Measurements from ENCODE around the gene AHCYL2.

The AHCYL2 gene

GRCh38 chr7:129308047-129308446 is 83.2 kb downstream of the AHCYL2 start:
- no peak overlapping the region for H3K9ac ChIP-seq (ENCODE audit: low read depth in 1 of 2, low read length in 2 of 2)

GRCh38 chr7:129311429-129311828 is 86.6 kb downstream of the AHCYL2 start:
- Histone ChIP-seq H3K36me3 (ENCODE audit: control insufficient read depth in 1 of 2, insufficient read depth in 2 of 2, low read length in 2 of 2) (no peaks in the 10 kb centered on the region), H3K9me3 (ENCODE audit: control insufficient read depth in 1 of 2, low read length in 2 of 2) (no peaks in the 10 kb centered on the region), H3K4me1 (ENCODE audit: control insufficient read depth in 1 of 2, insufficient read depth in 2 of 2, low read length in 2 of 2) (no peaks in the 10 kb centered on the region), H3K27ac (ENCODE audit: low read depth, low read length) (no peak overlapping the region), H3K27me3 (ENCODE audit: control insufficient read depth in 1 of 2, insufficient read depth in 2 of 2, low read length in 2 of 2) (no peaks in the 10 kb centered on the region), H3K4me3 (ENCODE audit: low read depth in 1 of 2, low read length in 2 of 2) (no peak overlapping the region), H3K9ac (ENCODE audit: low read depth in 1 of 2, low read length in 2 of 2) (no peak overlapping the region)

More at GRCh38 chr7:129308047-129308446, 83.2 kb downstream of the AHCYL2 start:
- H3K36me3 ChIP-seq (ENCODE audit: control insufficient read depth in 1 of 2, insufficient read depth in 2 of 2, low read length in 2 of 2), result no peaks in the 10 kb centered on the region
- H3K9me3 ChIP-seq (ENCODE audit: control insufficient read depth in 1 of 2, low read length in 2 of 2), result no peaks in the 10 kb centered on the region
- H3K4me1 ChIP-seq (ENCODE audit: control insufficient read depth in 1 of 2, insufficient read depth in 2 of 2, low read length in 2 of 2), result no peaks in the 10 kb centered on the region
- H3K27me3 ChIP-seq (ENCODE audit: control insufficient read depth in 1 of 2, insufficient read depth in 2 of 2, low read length in 2 of 2), result no peaks in the 10 kb centered on the region
- H3K4me3 ChIP-seq (ENCODE audit: low read depth in 1 of 2, low read length in 2 of 2), result no peak overlapping the region
- no peak overlapping the region for H3K27ac ChIP-seq (ENCODE audit: low read depth, low read length)

GRCh38 chr7:129313282-129313681 is 88.5 kb downstream of the AHCYL2 start:
- H3K27ac ChIP-seq (ENCODE audit: low read depth, low read length), result no peak overlapping the region
- no peaks in the 10 kb centered on the region for H3K4me1 ChIP-seq (ENCODE audit: control insufficient read depth in 1 of 2, insufficient read depth in 2 of 2, low read length in 2 of 2)
- no peaks in the 10 kb centered on the region for H3K9me3 ChIP-seq (ENCODE audit: control insufficient read depth in 1 of 2, low read length in 2 of 2)

GRCh38 chr7:129315960-129316359 is 91.1 kb downstream of the AHCYL2 start:
- Histone ChIP-seq H3K36me3 (ENCODE audit: control insufficient read depth in 1 of 2, insufficient read depth in 2 of 2, low read length in 2 of 2) (no peaks in the 10 kb centered on the region), H3K27ac (ENCODE audit: low read depth, low read length) (no peak overlapping the region), H3K27me3 (ENCODE audit: control insufficient read depth in 1 of 2, insufficient read depth in 2 of 2, low read length in 2 of 2) (no peaks in the 10 kb centered on the region), H3K4me3 (ENCODE audit: low read depth in 1 of 2, low read length in 2 of 2) (no peak overlapping the region), H3K9me3 (ENCODE audit: control insufficient read depth in 1 of 2, low read length in 2 of 2) (no peaks in the 10 kb centered on the region), H3K9ac (ENCODE audit: low read depth in 1 of 2, low read length in 2 of 2) (no peak overlapping the region), H3K4me1 (ENCODE audit: control insufficient read depth in 1 of 2, insufficient read depth in 2 of 2, low read length in 2 of 2) (no peaks in the 10 kb centered on the region)

More at GRCh38 chr7:129313282-129313681, 88.5 kb downstream of the AHCYL2 start:
- H3K27me3 ChIP-seq (ENCODE audit: control insufficient read depth in 1 of 2, insufficient read depth in 2 of 2, low read length in 2 of 2), result no peaks in the 10 kb centered on the region
- no peak overlapping the region for H3K4me3 ChIP-seq (ENCODE audit: low read depth in 1 of 2, low read length in 2 of 2)
- H3K9ac ChIP-seq (ENCODE audit: low read depth in 1 of 2, low read length in 2 of 2), result no peak overlapping the region
- no peaks in the 10 kb centered on the region for H3K36me3 ChIP-seq (ENCODE audit: control insufficient read depth in 1 of 2, insufficient read depth in 2 of 2, low read length in 2 of 2)

GRCh38 chr7:129317450-129317849 is 92.6 kb downstream of the AHCYL2 start:
- Histone ChIP-seq H3K27ac (ENCODE audit: low read depth, low read length) (no peak overlapping the region), H3K4me1 (ENCODE audit: control insufficient read depth in 1 of 2, insufficient read depth in 2 of 2, low read length in 2 of 2) (no peaks in the 10 kb centered on the region)

GRCh38 chr7:129327076-129327475 is 102.2 kb downstream of the AHCYL2 start:
- Histone ChIP-seq H3K4me3 (ENCODE audit: low read depth in 1 of 2, low read length in 2 of 2) (no peak overlapping the region), H3K9me3 (ENCODE audit: control insufficient read depth in 1 of 2, low read length in 2 of 2) (no peaks in the 10 kb centered on the region), H3K36me3 (ENCODE audit: control insufficient read depth in 1 of 2, insufficient read depth in 2 of 2, low read length in 2 of 2) (no peaks in the 10 kb centered on the region), H3K27ac (ENCODE audit: low read depth, low read length) (no peak overlapping the region), H3K4me1 (ENCODE audit: control insufficient read depth in 1 of 2, insufficient read depth in 2 of 2, low read length in 2 of 2) (no peaks in the 10 kb centered on the region), H3K9ac (ENCODE audit: low read depth in 1 of 2, low read length in 2 of 2) (no peak overlapping the region), H3K27me3 (ENCODE audit: control insufficient read depth in 1 of 2, insufficient read depth in 2 of 2, low read length in 2 of 2) (no peaks in the 10 kb centered on the region)

More at GRCh38 chr7:129317450-129317849, 92.6 kb downstream of the AHCYL2 start:
- Histone ChIP-seq H3K27me3 (ENCODE audit: control insufficient read depth in 1 of 2, insufficient read depth in 2 of 2, low read length in 2 of 2) (no peaks in the 10 kb centered on the region), H3K9ac (ENCODE audit: low read depth in 1 of 2, low read length in 2 of 2) (no peak overlapping the region), H3K36me3 (ENCODE audit: control insufficient read depth in 1 of 2, insufficient read depth in 2 of 2, low read length in 2 of 2) (no peaks in the 10 kb centered on the region), H3K4me3 (ENCODE audit: low read depth in 1 of 2, low read length in 2 of 2) (no peak overlapping the region), H3K9me3 (ENCODE audit: control insufficient read depth in 1 of 2, low read length in 2 of 2) (no peaks in the 10 kb centered on the region)

- H3K4me3 ChIP-seq (ENCODE audit: low read depth in 1 of 2, low read length in 2 of 2), result no peak overlapping the region
These were observed 107.6 kb downstream of the AHCYL2 start for GRCh38 chr7:129332254-129333035.

GRCh38 chr7:129334473-129334872 is 109.6 kb downstream of the AHCYL2 start:
- Histone ChIP-seq H3K4me1 (ENCODE audit: control insufficient read depth in 1 of 2, insufficient read depth in 2 of 2, low read length in 2 of 2) (no peaks in the 10 kb centered on the region), H3K9me3 (ENCODE audit: control insufficient read depth in 1 of 2, low read length in 2 of 2) (no peaks in the 10 kb centered on the region), H3K9ac (ENCODE audit: low read depth in 1 of 2, low read length in 2 of 2) (no peak overlapping the region), H3K4me3 (ENCODE audit: low read depth in 1 of 2, low read length in 2 of 2) (no peak overlapping the region), H3K27me3 (ENCODE audit: control insufficient read depth in 1 of 2, insufficient read depth in 2 of 2, low read length in 2 of 2) (no peaks in the 10 kb centered on the region), H3K27ac (ENCODE audit: low read depth, low read length) (no peak overlapping the region), H3K36me3 (ENCODE audit: control insufficient read depth in 1 of 2, insufficient read depth in 2 of 2, low read length in 2 of 2) (no peaks in the 10 kb centered on the region)

More at GRCh38 chr7:129332254-129333035, 107.6 kb downstream of the AHCYL2 start:
- no peak overlapping the region for H3K9ac ChIP-seq (ENCODE audit: low read depth in 1 of 2, low read length in 2 of 2)
- no peaks in the 10 kb centered on the region for H3K27me3 ChIP-seq (ENCODE audit: control insufficient read depth in 1 of 2, insufficient read depth in 2 of 2, low read length in 2 of 2)
- no peaks in the 10 kb centered on the region for H3K9me3 ChIP-seq (ENCODE audit: control insufficient read depth in 1 of 2, low read length in 2 of 2)
- H3K36me3 ChIP-seq (ENCODE audit: control insufficient read depth in 1 of 2, insufficient read depth in 2 of 2, low read length in 2 of 2), result no peaks in the 10 kb centered on the region
- no peak overlapping the region for H3K27ac ChIP-seq (ENCODE audit: low read depth, low read length)
- H3K4me1 ChIP-seq (ENCODE audit: control insufficient read depth in 1 of 2, insufficient read depth in 2 of 2, low read length in 2 of 2), result no peaks in the 10 kb centered on the region

GRCh38 chr7:129338450-129338849 is 113.6 kb downstream of the AHCYL2 start:
- Histone ChIP-seq H3K27ac (ENCODE audit: low read depth, low read length) (no peak overlapping the region), H3K36me3 (ENCODE audit: control insufficient read depth in 1 of 2, insufficient read depth in 2 of 2, low read length in 2 of 2) (no peaks in the 10 kb centered on the region), H3K9me3 (ENCODE audit: control insufficient read depth in 1 of 2, low read length in 2 of 2) (no peaks in the 10 kb centered on the region), H3K4me3 (ENCODE audit: low read depth in 1 of 2, low read length in 2 of 2) (no peak overlapping the region), H3K27me3 (ENCODE audit: control insufficient read depth in 1 of 2, insufficient read depth in 2 of 2, low read length in 2 of 2) (no peaks in the 10 kb centered on the region), H3K4me1 (ENCODE audit: control insufficient read depth in 1 of 2, insufficient read depth in 2 of 2, low read length in 2 of 2) (peaks cover 8 to 27% of the 10 kb centered on the region in 2 donors), H3K9ac (ENCODE audit: low read depth in 1 of 2, low read length in 2 of 2) (no peak overlapping the region)

- Histone ChIP-seq H3K4me1 (ENCODE audit: control insufficient read depth in 1 of 2, insufficient read depth in 2 of 2, low read length in 2 of 2) (peaks cover 8 to 27% of the 10 kb centered on the region in 2 donors), H3K4me3 (ENCODE audit: low read depth in 1 of 2, low read length in 2 of 2) (no peak overlapping the region), H3K9ac (ENCODE audit: low read depth in 1 of 2, low read length in 2 of 2) (no peak overlapping the region), H3K36me3 (ENCODE audit: control insufficient read depth in 1 of 2, insufficient read depth in 2 of 2, low read length in 2 of 2) (no peaks in the 10 kb centered on the region), H3K27ac (ENCODE audit: low read depth, low read length) (no peak overlapping the region), H3K27me3 (ENCODE audit: control insufficient read depth in 1 of 2, insufficient read depth in 2 of 2, low read length in 2 of 2) (no peaks in the 10 kb centered on the region), H3K9me3 (ENCODE audit: control insufficient read depth in 1 of 2, low read length in 2 of 2) (no peaks in the 10 kb centered on the region)
These were observed 116.4 kb downstream of the AHCYL2 start for GRCh38 chr7:129341212-129341611.

All from duodenal mucosa (tissue), 2 donors.